Measurements from ENCODE around the gene GAMT.
"Not testable (repeated sequence)": the region's sequence is repeated elsewhere in the genome, so short reads cannot be mapped to it uniquely, and the experiment has no call there.

GAMT gene

GRCh38 chr19:1433119-1434039, 32.0 kb upstream of the GAMT start:
- DNase-seq, result no peak

- no peak for DNase-seq
These were observed 31.2 kb upstream of the GAMT start for GRCh38 chr19:1432507-1432887.

GRCh38 chr19:1431759-1432506, 30.6 kb upstream of the GAMT start:
- no peak for DNase-seq

GRCh38 chr19:1430246-1430645, 28.9 kb upstream of the GAMT start:
- no peak for DNase-seq

- DNase-seq, result no peak
These were observed 28.4 kb upstream of the GAMT start for GRCh38 chr19:1429750-1430149.

GRCh38 chr19:1428738-1429391, 27.5 kb upstream of the GAMT start:
- no peak for DNase-seq

GRCh38 chr19:1427221-1427920, 26.0 kb upstream of the GAMT start:
- DNase-seq, result no peak

- DNase-seq, result no peak
These were observed 25.4 kb upstream of the GAMT start for GRCh38 chr19:1426736-1427135.

GRCh38 chr19:1425902-1426301, 24.6 kb upstream of the GAMT start:
- no peak for DNase-seq

GRCh38 chr19:1425102-1425837, 23.9 kb upstream of the GAMT start:
- no peak for DNase-seq

GRCh38 chr19:1424192-1424955, 23.0 kb upstream of the GAMT start:
- no peak for DNase-seq

GRCh38 chr19:1423436-1424191, 22.3 kb upstream of the GAMT start:
- DNase-seq, result no peak

GRCh38 chr19:1422943-1423342, 21.6 kb upstream of the GAMT start:
- no peak for DNase-seq

GRCh38 chr19:1422360-1422759, 21.0 kb upstream of the GAMT start:
- no peak for DNase-seq

- DNase-seq, result no peak
These were observed 20.6 kb upstream of the GAMT start for GRCh38 chr19:1421958-1422305.

- no peak for DNase-seq
These were observed 20.0 kb upstream of the GAMT start for GRCh38 chr19:1421218-1421957.

GRCh38 chr19:1420590-1420989, 19.2 kb upstream of the GAMT start:
- DNase-seq, result no peak

GRCh38 chr19:1420085-1420484, 18.7 kb upstream of the GAMT start:
- not testable (repeated sequence) for DNase-seq

GRCh38 chr19:1418951-1419738, 17.8 kb upstream of the GAMT start:
- DNase-seq, result no peak

GRCh38 chr19:1418496-1418775, 17.1 kb upstream of the GAMT start:
- no peak for DNase-seq

Data from suppressor macrophage treated with lipopolysaccharide for 4 hours (primary cell).